ENCODE data around the gene VPS13C.

GRCh38 chr15:61923173-61923572 lies 137.1 kb downstream of the VPS13C start:
- TF ChIP-seq GATA3 (IDR thresholded peaks at IDR 0.05; ENCODE audit: low read depth, low read length): no peak
- TF ChIP-seq GATA2 (IDR thresholded peaks at IDR 0.05; ENCODE audit: low read depth, low read length): no peak

Measured in SH-SY5Y (cell line).